Endothelial cell of umbilical vein (primary cell): Measurements from ENCODE around the gene PPP1R13L. TPM values are rescaled to one million over a fixed set of nuclear protein-coding genes. Genes with fewer than 3 reads are reported as not detected.

Experiments
- BruUV-seq: library from RNA; stranded (reverse); fragments of 400-500 nt; replicated peaks from 2 replicates; lab custom pipeline; 2021; lab: Mats Ljungman, UMichigan
- CTCF ChIA-PET: fragments of 300-600, 350-600 bp; sonication (Branson Sonifier 250); formaldehyde crosslinking; loops from one replicate; lab custom pipeline; 2021; ENCODE audit warnings: antibody characterized with exemption, inconsistent platforms; lab: Charles Lee
- POLR2A ChIA-PET: fragments of 300-600, 350-600 bp; sonication (Branson Sonifier 250); formaldehyde crosslinking; loops from one replicate; lab custom pipeline; 2021; ENCODE audit warnings: antibody characterized with exemption, inconsistent platforms; lab: Charles Lee
- DNase-seq: peaks from one replicate; pipeline ENCODE4 v3.0.0-alpha.2; 2011; ENCODE audit warnings: low read depth, low spot score
- FAIRE-seq: peaks from 2 replicates; lab custom pipeline; 2011; peaks lifted over from hg19 to GRCh38; lab: Jason Lieb, UNC
- H2AFZ ChIP-seq: 2 replicates; pipeline ENCODE4 v1.6.0; 2012; ENCODE audit warnings: low read depth, low read length, control low read depth, inconsistent platforms
- H3K27ac ChIP-seq: 2 replicates; pipeline ENCODE4 v1.5.1; 2011; ENCODE audit warnings: low read depth, mild to moderate bottlenecking, control low read depth, low read length, moderate library complexity; ENCODE audit not compliant: insufficient read depth
- H3K27me3 ChIP-seq, 2 experiments: 2 replicates each; pipeline versions ENCODE4 v1.6.0 to v1.6.1; 2011; ENCODE audit warnings: low read length in 2 of 2, mixed read lengths in 1 of 2; ENCODE audit not compliant: control insufficient read depth in 2 of 2, insufficient read depth in 2 of 2
- H3K36me3 ChIP-seq, 2 experiments: 2 replicates in 1 of 2; 3 replicates in 1 of 2; pipeline ENCODE4 v1.5.1; 2011; ENCODE audit warnings: low read length in 2 of 2, mild to moderate bottlenecking in 1 of 2, moderate library complexity in 1 of 2; ENCODE audit not compliant: control insufficient read depth in 2 of 2, insufficient read depth in 2 of 2; ENCODE audit errors: extremely low read depth in 1 of 2
- H3K4me1 ChIP-seq: 3 replicates; pipeline ENCODE4 v1.5.1; 2011; ENCODE audit warnings: mild to moderate bottlenecking, low read length; ENCODE audit not compliant: control insufficient read depth, insufficient read depth; ENCODE audit errors: extremely low read depth
- H3K4me2 ChIP-seq: 2 replicates; pipeline ENCODE4 v1.6.1; 2011; ENCODE audit warnings: low read length, control low read depth, mixed read lengths; ENCODE audit not compliant: insufficient read depth
- H3K4me3 ChIP-seq, 3 experiments: fragments of 200-600 bp in 1 of 3; sonication (generic), shearing (Covaris generic) in 1 of 3; replicated peaks in 1 of 3; 2 replicates each; pipeline ENCODE4 v1.5.1; 2011 to 2016; ENCODE audit warnings: control low read depth in 3 of 3, low read length in 3 of 3, mild to moderate bottlenecking in 2 of 3, inconsistent platforms in 1 of 3, low read depth in 1 of 3, moderate library complexity in 1 of 3; ENCODE audit not compliant: insufficient read depth in 1 of 3
- H3K79me2 ChIP-seq: 2 replicates; pipeline ENCODE4 v1.6.0; 2012; ENCODE audit warnings: low read length, inconsistent platforms; ENCODE audit not compliant: control insufficient read depth, insufficient read depth
- H3K9ac ChIP-seq: replicated peaks from 2 replicates; pipeline ENCODE3; 2011; ENCODE audit warnings: low read length, control low read depth; ENCODE audit not compliant: insufficient read depth; ENCODE audit errors: extremely low read depth
- H3K9me1 ChIP-seq: replicated peaks from 3 replicates; pipeline ENCODE4 v1.6.0; 2011; ENCODE audit warnings: mild to moderate bottlenecking, low read length; ENCODE audit not compliant: control insufficient read depth, insufficient read depth; ENCODE audit errors: extremely low read depth
- H3K9me3 ChIP-seq: replicated peaks from 2 replicates; pipeline ENCODE4 v1.5.1; 2012; ENCODE audit warnings: low read length, inconsistent platforms; ENCODE audit not compliant: control insufficient read depth, insufficient read depth
- H4K20me1 ChIP-seq: replicated peaks from 2 replicates; pipeline ENCODE3; 2011; ENCODE audit warnings: mild to moderate bottlenecking, low read length; ENCODE audit not compliant: control insufficient read depth, insufficient read depth; ENCODE audit errors: extremely low read depth
- EZH2 ChIP-seq: IDR thresholded peaks from 2 replicates; pipeline ENCODE4 v1.6.1; 2012; ENCODE audit warnings: borderline replicate concordance, low read depth, mild to moderate bottlenecking, moderate library complexity, low read length, inconsistent platforms; ENCODE audit not compliant: severe bottlenecking
- FOS ChIP-seq: IDR thresholded peaks from 2 replicates; pipeline ENCODE4 v1.6.1; 2011; ENCODE audit warnings: mild to moderate bottlenecking, low read length, moderate library complexity, borderline replicate concordance; ENCODE audit not compliant: insufficient read depth
- GATA2 ChIP-seq: IDR thresholded peaks from 2 replicates; pipeline ENCODE4 v1.7.0; 2011; ENCODE audit warnings: low read depth, mild to moderate bottlenecking, moderate library complexity, mixed read lengths, low read length; ENCODE audit not compliant: insufficient read length, insufficient read depth
- JUN ChIP-seq: IDR thresholded peaks from 2 replicates; pipeline ENCODE4 v1.6.1; 2011; ENCODE audit warnings: borderline replicate concordance, low read depth; ENCODE audit not compliant: insufficient read length, insufficient read depth
- MYC ChIP-seq: IDR thresholded peaks from one replicate; pipeline ENCODE4 v1.6.1; 2011; ENCODE audit warnings: mild to moderate bottlenecking, low read depth, low read length
- POLR2A ChIP-seq: IDR thresholded peaks from 2 replicates; pipeline ENCODE4 v1.6.1; 2012; ENCODE audit warnings: low read depth, mild to moderate bottlenecking, control low read depth, low read length
- POLR2AphosphoS5 ChIP-seq: IDR thresholded peaks from 2 replicates; pipeline ENCODE4 v1.6.1; 2012; ENCODE audit warnings: low read depth, mild to moderate bottlenecking, control low read depth, low read length, moderate library complexity; ENCODE audit not compliant: insufficient read depth
- dilution Hi-C: fragments of 300-500 bp; cut with MboI; formaldehyde crosslinking; loops from one replicate; pipeline ENCODE4 v1.15.0; 2019; ENCODE audit warnings: low sequenced_read_pairs; ENCODE audit not compliant: extremely low pct_ligation_motif_present
- intact Hi-C: fragments of 100-400 bp; cut with micrococcal nuclease; formaldehyde crosslinking; loops from one replicate; pipeline ENCODE4 v1.10.0; 2022
- polyA plus RNA-seq, 4 experiments: library from polyadenylated mRNA; depleted of rRNA in 3 of 4; stranded (reverse) in 3 of 4; unstranded in 1 of 4; fragments of >200 nt; gene quantifications; 2 replicates each; pipeline versions ENCODE4 v1.2.1 to v1.2.3, GENCODE V29; 2011 to 2012; ENCODE audit warnings: missing spikeins in 1 of 4
- total RNA-seq: library from RNA; stranded (reverse); gene quantifications from 2 replicates; pipeline ENCODE4 v1.2.3, GENCODE V29; 2021
- TF ChIP-seq, protein P1 (sequence below), 2 donors: IDR thresholded peaks; 1 replicate in 1 of 2; 2 replicates in 1 of 2; pipeline ENCODE4 v1.5.1; 2011; ENCODE audit warnings: low read length in 2 of 2, mild to moderate bottlenecking in 2 of 2, moderate library complexity in 2 of 2, control low read depth in 1 of 2, inconsistent platforms in 1 of 2, low read depth in 1 of 2; ENCODE audit not compliant: insufficient read depth in 1 of 2; ENCODE audit errors: extremely low read depth in 1 of 2
- TF ChIP-seq, protein P2 (sequence below): IDR thresholded peaks from 2 replicates; pipeline ENCODE4 v1.6.1; 2011; ENCODE audit not compliant: insufficient read depth, insufficient read length

PPP1R13L gene
- total and polyA plus RNA-seq, 2 donors (not counting 3 experiments of a cell fraction or from before 2014, with no cell fraction given), result 28.5 to 77.4 TPM

DNA sequence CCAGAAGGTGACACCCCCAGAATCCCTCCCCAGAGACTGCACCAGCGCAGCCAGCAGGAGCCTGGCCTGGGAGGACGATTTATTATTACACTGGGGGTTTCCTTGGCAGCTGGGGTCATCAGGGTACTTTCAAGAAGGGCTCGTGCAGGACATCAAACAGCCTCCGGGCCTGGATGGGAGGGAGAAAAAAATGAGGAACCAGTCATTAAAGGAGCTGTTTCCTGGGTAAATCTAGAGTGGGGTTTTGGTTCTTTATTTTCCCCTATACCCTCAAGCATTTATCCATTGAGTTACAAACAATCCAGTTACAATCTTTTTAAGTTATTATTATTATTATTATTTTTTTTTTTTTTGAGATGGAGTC, 4.7 kb upstream of the PPP1R13L start:
- intact Hi-C loops (no loop called here), dilution Hi-C loops (no loop called here)

More for the DNA sequence above, 4.7 kb upstream of the PPP1R13L start:
- H3K9me1 ChIP-seq, result no peaks in the 10 kb centered on the region
- DNase-seq (no peak), FAIRE-seq (no peak)
- no TSS peak for BruUV-seq
- H3K9me3 ChIP-seq, result no peaks in the 10 kb centered on the region
- no peaks in the 10 kb centered on the region for H3K27me3 ChIP-seq
- H3K4me3 ChIP-seq, result no peak overlapping the region
- H3K79me2 ChIP-seq, result peaks cover 28% of the 10 kb centered on the region
- peaks cover 2 to 11% of the 10 kb centered on the region in 2 experiments for H3K36me3 ChIP-seq
- ChIA-PET POLR2A (no interaction called here), CTCF (interaction anchor here (0.8 kb wide), 1 partner anchor 30 kb away, joined by 3 read pairs; no protein-coding TSS in a partner anchor)
- no peak overlapping the region for H3K9ac ChIP-seq
- H2AFZ ChIP-seq, result no peak overlapping the region
- TF ChIP-seq POLR2A, result peak; percentile 49
- TF ChIP-seq EZH2, result no peak
- TF ChIP-seq FOS, result no peak
- TF ChIP-seq, protein P1, sequence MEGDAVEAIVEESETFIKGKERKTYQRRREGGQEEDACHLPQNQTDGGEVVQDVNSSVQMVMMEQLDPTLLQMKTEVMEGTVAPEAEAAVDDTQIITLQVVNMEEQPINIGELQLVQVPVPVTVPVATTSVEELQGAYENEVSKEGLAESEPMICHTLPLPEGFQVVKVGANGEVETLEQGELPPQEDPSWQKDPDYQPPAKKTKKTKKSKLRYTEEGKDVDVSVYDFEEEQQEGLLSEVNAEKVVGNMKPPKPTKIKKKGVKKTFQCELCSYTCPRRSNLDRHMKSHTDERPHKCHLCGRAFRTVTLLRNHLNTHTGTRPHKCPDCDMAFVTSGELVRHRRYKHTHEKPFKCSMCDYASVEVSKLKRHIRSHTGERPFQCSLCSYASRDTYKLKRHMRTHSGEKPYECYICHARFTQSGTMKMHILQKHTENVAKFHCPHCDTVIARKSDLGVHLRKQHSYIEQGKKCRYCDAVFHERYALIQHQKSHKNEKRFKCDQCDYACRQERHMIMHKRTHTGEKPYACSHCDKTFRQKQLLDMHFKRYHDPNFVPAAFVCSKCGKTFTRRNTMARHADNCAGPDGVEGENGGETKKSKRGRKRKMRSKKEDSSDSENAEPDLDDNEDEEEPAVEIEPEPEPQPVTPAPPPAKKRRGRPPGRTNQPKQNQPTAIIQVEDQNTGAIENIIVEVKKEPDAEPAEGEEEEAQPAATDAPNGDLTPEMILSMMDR (IDR thresholded peaks at IDR 0.05; ENCODE audit: extremely low read depth in 1 of 2, insufficient read depth in 1 of 2, low read depth in 1 of 2, low read length in 2 of 2), result no peak
- TF ChIP-seq MYC, result no peak
- peak; percentile 26 for TF ChIP-seq POLR2AphosphoS5
- TF ChIP-seq JUN, result no peak
- TF ChIP-seq GATA2, result no peak
- TF ChIP-seq, protein P2, sequence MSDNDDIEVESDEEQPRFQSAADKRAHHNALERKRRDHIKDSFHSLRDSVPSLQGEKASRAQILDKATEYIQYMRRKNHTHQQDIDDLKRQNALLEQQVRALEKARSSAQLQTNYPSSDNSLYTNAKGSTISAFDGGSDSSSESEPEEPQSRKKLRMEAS, result no peak
- H3K4me2 ChIP-seq, result no peak overlapping the region
- no peaks in the 10 kb centered on the region for H4K20me1 ChIP-seq
- H3K27ac ChIP-seq, result no peak overlapping the region
- H3K4me1 ChIP-seq, result peaks cover 6% of the 10 kb centered on the region
